CD4-positive, alpha-beta T cell treated with Interleukin-4 for 4 hours (primary cell): Measurements from ENCODE around the gene C10orf90.

ENCODE experiments used
- DNase-seq: peaks from one replicate; pipeline ENCODE4 v3.0.0-alpha.2; 2020

C10orf90 gene

GRCh38 chr10:126455766-126456405 lies 214.6 kb downstream of the C10orf90 start:
- no peak for DNase-seq

- DNase-seq, result no peak
Observed at GRCh38 chr10:126455036-126455765, 215.3 kb downstream of the C10orf90 start.

- no peak for DNase-seq
Observed at GRCh38 chr10:126454045-126454751, 216.3 kb downstream of the C10orf90 start.

GRCh38 chr10:126452245-126452644 lies 218.2 kb downstream of the C10orf90 start:
- no peak for DNase-seq

GRCh38 chr10:126448091-126448490 lies 222.4 kb downstream of the C10orf90 start:
- DNase-seq, result no peak

- no peak for DNase-seq
Observed at GRCh38 chr10:126439942-126440341, 230.6 kb downstream of the C10orf90 start.

- DNase-seq, result no peak
Observed at GRCh38 chr10:126438407-126438783, 232.1 kb downstream of the C10orf90 start.

GRCh38 chr10:126437635-126438406 lies 232.7 kb downstream of the C10orf90 start:
- no peak for DNase-seq

GRCh38 chr10:126434235-126434634 lies 236.3 kb downstream of the C10orf90 start:
- DNase-seq, result no peak

GRCh38 chr10:126433351-126433750 lies 237.1 kb downstream of the C10orf90 start:
- DNase-seq, result no peak

GRCh38 chr10:126432507-126432906 lies 238.0 kb downstream of the C10orf90 start:
- DNase-seq, result no peak

- no peak for DNase-seq
Observed at GRCh38 chr10:126431816-126432215, 238.7 kb downstream of the C10orf90 start.

- DNase-seq, result no peak
Observed at GRCh38 chr10:126430512-126430911, 240.0 kb downstream of the C10orf90 start.

GRCh38 chr10:126429275-126429674 lies 241.2 kb downstream of the C10orf90 start:
- no peak for DNase-seq

- DNase-seq, result no peak
Observed at GRCh38 chr10:126425489-126426065, 244.9 kb downstream of the C10orf90 start.

- no peak for DNase-seq
Observed at GRCh38 chr10:126425032-126425431, 245.5 kb downstream of the C10orf90 start.

- DNase-seq, result no peak
Observed at GRCh38 chr10:126423732-126424491, 246.6 kb downstream of the C10orf90 start.

GRCh38 chr10:126422567-126422966 lies 247.9 kb downstream of the C10orf90 start:
- no peak for DNase-seq

- DNase-seq, result no peak
Observed at GRCh38 chr10:126421756-126422256, 248.7 kb downstream of the C10orf90 start.

- DNase-seq, result no peak
Observed at GRCh38 chr10:126420567-126421300, 249.8 kb downstream of the C10orf90 start.

- no peak for DNase-seq
Observed at GRCh38 chr10:126417220-126417825, 253.2 kb downstream of the C10orf90 start.
